Activated naive CD8-positive, alpha-beta T cell treated with anti-CD3 and anti-CD28 coated beads, Interleukin-2, amount 50 U/mL, for 16 hours (primary cell): ENCODE data around the gene SMAD2.

Experiments used
- DNase-seq: peaks from one replicate; pipeline ENCODE4 v3.0.0-alpha.2; 2020; ENCODE audit warnings: low read depth, low spot score

SMAD2 gene

GRCh38 chr18:47898055-47898454, 32.4 kb downstream of the SMAD2 start:
- no peak for DNase-seq

- no peak for DNase-seq
These were observed 34.8 kb downstream of the SMAD2 start for GRCh38 chr18:47895565-47896250.

GRCh38 chr18:47893939-47894699, 36.3 kb downstream of the SMAD2 start:
- no peak for DNase-seq

GRCh38 chr18:47893047-47893446, 37.4 kb downstream of the SMAD2 start:
- DNase-seq, result no peak

GRCh38 chr18:47888156-47888555, 42.3 kb downstream of the SMAD2 start:
- no peak for DNase-seq

- DNase-seq, result no peak
These were observed 43.2 kb downstream of the SMAD2 start for GRCh38 chr18:47887227-47887626.

- DNase-seq, result no peak
These were observed 46.6 kb downstream of the SMAD2 start for GRCh38 chr18:47883771-47884413.

GRCh38 chr18:47882641-47883040, 47.8 kb downstream of the SMAD2 start:
- no peak for DNase-seq

- DNase-seq, result no peak
These were observed 48.6 kb downstream of the SMAD2 start for GRCh38 chr18:47881752-47882455.

GRCh38 chr18:47881042-47881441, 49.4 kb downstream of the SMAD2 start:
- no peak for DNase-seq

- no peak for DNase-seq
These were observed 52.6 kb downstream of the SMAD2 start for GRCh38 chr18:47877892-47878291.

GRCh38 chr18:47876813-47877212, 53.6 kb downstream of the SMAD2 start:
- no peak for DNase-seq

GRCh38 chr18:47873625-47874024, 56.8 kb downstream of the SMAD2 start:
- DNase-seq, result no peak

- DNase-seq, result no peak
These were observed 58.0 kb downstream of the SMAD2 start for GRCh38 chr18:47872426-47872825.

GRCh38 chr18:47871288-47871687, 59.2 kb downstream of the SMAD2 start:
- DNase-seq, result no peak

- no peak for DNase-seq
These were observed 59.9 kb downstream of the SMAD2 start for GRCh38 chr18:47870605-47871004.

- no peak for DNase-seq
These were observed 61.7 kb downstream of the SMAD2 start for GRCh38 chr18:47868744-47869143.

- no peak for DNase-seq
These were observed 65.3 kb downstream of the SMAD2 start for GRCh38 chr18:47865183-47865582.

GRCh38 chr18:47863041-47863440, 67.4 kb downstream of the SMAD2 start:
- DNase-seq, result no peak

- no peak for DNase-seq
These were observed 71.9 kb downstream of the SMAD2 start for GRCh38 chr18:47858607-47859006.

- no peak for DNase-seq
These were observed 82.8 kb downstream of the SMAD2 start for GRCh38 chr18:47847635-47848034.

GRCh38 chr18:47846431-47846830, 84.0 kb downstream of the SMAD2 start:
- no peak for DNase-seq
